Hematopoietic multipotent progenitor cell treated with erythropoietin and hydrocortisone succinate and interleukin-3 and kit ligand, for 8 days (in vitro differentiated cells): ENCODE results near the gene FMN1.

Source experiments
- DNase-seq: peaks from one replicate; pipeline ENCODE4 v3.0.0-alpha.2; 2015

FMN1 gene

GRCh38 chr15:32802286-32802936 lies 392.1 kb downstream of the FMN1 start:
- DNase-seq, result peak; percentile 4

DNA sequence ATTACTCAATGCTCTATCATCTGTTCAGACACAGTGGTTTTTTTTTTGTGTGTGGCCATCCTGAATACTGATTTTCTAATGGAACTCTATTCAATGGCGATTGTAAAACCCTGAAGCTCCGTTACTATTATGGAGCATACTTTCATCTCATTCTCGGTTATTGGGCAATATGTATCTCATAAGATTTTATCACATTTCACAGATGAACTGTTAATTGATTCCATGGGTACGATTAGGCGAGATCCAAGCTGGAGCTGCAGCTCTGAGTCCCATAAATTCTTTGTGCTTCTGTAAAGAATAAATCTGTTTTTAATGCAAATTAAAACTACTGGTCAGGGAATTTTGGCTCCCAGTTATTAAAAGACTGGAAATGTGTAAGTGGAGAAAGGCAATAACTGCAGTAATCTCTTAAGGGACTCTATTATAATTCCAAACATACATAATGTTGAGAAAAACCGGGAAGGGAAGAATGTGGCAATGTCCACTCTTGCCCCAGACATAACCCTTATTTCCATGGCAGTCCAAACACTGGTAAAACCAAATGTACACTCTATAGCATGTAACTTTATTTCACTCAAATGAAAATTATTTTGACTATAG lies 394.5 kb downstream of the FMN1 start:
- no peak for DNase-seq

- DNase-seq, result no peak
These were observed 397.7 kb downstream of the FMN1 start for GRCh38 chr15:32796856-32797255.

DNA sequence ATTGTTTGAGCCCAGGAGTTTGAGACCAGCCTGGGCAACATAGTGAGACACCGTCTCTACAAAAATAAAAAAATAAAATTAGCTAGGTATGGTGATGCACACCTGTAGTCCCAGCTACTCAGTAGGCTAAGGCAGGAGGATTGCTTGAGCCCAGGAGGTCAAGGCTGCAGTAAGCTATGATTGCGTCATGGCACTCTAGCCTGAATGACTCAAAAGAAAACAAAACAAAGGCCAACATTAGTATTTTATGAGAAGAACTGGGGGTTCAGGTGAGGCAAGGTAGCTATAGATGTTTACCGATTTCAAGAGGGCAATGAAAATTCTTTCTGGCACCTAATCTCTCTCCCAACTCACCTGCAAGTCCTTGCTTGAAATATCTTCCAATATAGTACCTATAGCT lies 399.5 kb downstream of the FMN1 start:
- DNase-seq, result no peak

DNA sequence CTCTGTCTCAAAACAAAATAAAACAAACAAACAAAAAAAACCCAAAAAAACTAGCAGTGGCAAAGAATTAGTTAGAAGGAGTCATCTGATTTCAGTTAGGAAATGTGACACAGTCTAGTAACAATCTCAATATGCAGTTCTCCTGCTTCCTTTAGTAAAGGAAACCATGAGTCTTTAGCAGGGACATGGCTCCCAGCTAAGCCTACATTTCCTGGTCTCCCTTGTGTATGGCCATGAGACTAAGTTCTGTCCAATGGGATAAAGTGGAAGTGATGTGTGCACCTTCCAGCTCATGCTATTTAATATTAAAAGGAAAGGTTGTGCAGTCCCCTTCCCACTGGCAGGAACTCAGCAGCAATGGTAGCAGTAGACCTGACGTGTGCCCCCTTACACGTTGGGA lies 402.1 kb downstream of the FMN1 start:
- DNase-seq, result no peak

GRCh38 chr15:32790352-32790999 lies 404.0 kb downstream of the FMN1 start:
- no peak for DNase-seq

GRCh38 chr15:32787949-32788348 lies 406.6 kb downstream of the FMN1 start:
- DNase-seq, result no peak

- DNase-seq, result no peak
These were observed 407.6 kb downstream of the FMN1 start for GRCh38 chr15:32786906-32787305.

GRCh38 chr15:32784581-32784980 lies 409.9 kb downstream of the FMN1 start:
- DNase-seq, result no peak

GRCh38 chr15:32781781-32782180 lies 412.7 kb downstream of the FMN1 start:
- no peak for DNase-seq

GRCh38 chr15:32778391-32779176 lies 415.9 kb downstream of the FMN1 start:
- DNase-seq, result no peak

DNA sequence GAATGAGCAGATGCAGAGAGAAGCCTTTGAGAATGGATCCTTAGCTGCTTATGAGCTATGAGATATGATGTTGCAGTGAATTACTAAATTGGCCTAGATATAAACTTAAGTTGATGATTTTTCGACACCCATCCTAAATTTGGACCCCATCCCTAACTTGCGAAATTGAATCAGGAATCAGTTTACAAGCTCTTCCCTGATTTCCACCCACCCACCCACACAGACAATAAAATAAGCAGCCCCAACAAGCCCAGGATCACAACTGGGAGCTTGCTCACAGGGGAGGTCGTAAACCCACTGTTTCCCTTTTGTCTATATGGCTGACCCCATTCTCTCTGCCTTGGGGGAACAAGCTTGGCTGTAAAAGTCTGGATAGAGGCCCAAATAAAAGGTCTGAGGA lies 419.4 kb downstream of the FMN1 start:
- DNase-seq, result no peak

DNA sequence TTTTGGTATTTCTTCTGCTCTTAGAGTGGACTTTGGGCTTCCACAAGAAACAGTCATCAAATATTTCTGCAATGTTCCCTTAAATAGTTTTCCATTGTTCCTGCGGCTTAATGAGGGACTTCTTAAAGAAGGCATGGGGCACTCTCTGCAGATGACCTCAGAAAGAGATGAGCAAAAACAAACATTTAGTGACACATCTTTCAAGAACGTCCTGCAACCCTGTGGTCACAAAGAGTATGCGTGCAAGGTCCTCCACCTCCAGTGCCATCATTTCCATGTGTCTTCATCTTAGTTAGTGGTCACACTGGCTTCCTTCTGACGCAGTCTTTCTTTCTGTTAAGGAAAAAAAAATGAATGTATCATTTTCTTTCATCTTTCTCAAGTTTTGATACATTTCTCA lies 420.5 kb downstream of the FMN1 start:
- no peak for DNase-seq

DNA sequence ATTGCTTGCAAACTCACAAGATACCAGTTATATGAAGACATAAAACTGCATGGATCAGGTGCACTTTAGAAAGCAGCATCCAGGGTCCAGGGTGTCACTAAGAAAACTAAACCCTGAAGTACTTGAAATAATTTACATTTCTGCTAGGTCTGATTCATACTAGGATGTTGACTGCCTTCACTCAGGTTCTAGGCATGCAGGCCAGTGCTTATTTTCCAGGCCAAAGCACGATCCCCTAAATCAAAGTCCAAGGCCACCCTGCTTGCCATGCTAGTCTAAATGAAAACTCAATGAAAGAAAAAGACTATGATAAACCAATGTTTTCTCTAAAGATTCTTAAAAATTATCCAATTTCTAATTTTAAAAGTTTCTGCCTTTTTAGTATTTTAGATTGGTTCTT lies 427.3 kb downstream of the FMN1 start:
- no peak for DNase-seq

DNA sequence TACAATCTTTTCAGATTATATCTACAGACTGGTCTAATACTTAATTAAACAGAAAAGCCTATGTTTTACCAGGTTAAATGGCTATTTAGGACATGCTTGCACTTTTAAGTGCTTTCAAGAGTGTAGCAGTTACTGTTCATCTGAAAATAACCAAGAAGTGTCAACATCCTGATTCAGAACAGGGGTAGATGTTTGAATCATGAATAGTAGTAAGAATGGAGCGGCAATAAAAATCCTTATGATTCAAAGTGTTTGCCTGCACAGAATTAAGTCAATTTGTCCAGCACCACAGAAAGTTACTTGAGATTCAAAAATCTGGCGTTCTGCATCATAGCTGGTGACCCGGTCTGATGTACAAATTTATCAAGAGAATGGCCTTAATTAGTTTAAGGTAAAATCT lies 428.4 kb downstream of the FMN1 start:
- no peak for DNase-seq

DNA sequence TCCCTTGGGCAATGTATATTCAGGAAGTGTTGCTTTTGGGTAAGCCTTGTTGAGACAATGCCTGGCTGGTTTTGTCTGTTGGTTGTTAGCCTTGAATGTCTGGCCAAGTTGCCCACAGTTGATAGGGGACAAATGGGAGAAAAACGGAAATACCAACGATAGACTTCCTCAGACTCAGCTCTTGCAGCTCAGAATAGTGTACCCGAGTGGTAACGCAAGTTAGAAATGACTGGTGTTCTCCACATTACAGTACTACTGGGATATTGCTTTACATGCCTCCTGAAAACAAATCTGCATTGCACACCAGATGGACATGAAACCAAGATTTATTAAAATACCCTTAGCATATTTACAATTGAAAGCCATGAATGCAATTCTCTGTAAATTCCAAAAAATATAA lies 429.3 kb downstream of the FMN1 start:
- no peak for DNase-seq

DNA sequence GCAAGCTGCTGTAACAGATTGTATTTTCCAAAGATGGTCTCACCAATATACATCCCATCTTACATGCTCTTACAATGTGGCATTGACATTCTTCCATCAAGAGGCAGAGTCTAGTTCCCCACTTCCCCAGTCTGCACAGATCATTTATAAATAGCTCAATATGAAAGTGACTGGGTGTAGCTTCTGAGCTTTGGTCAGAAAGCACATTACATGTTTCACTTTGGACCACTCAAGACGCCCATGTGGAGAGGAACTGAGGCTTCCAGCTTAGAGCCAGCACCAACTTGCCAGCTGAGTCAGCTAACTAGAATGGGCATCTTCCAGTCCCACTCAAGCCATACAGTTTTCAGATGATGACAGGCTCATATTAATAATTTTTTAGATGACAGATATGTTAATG lies 431.2 kb downstream of the FMN1 start:
- DNase-seq, result no peak

DNA sequence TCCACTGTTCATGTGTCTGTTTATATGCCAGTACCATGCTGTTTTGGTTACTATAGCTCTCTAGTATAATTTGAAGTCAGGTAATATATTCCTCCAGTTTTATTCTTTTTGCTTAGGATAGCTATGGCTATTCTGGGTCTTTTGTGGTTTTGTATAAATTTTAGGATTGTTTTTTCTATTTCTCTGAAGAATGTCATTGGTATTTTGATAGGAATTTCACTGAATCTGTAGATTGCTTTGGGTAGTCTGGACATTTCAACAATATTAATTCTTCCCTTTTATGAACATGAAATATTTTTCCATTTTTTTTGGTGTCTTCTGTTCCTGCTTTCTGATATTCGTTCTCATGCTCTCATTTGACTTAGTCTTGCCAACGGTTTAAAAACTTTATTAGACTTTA lies 437.1 kb downstream of the FMN1 start:
- DNase-seq, result no peak

DNA sequence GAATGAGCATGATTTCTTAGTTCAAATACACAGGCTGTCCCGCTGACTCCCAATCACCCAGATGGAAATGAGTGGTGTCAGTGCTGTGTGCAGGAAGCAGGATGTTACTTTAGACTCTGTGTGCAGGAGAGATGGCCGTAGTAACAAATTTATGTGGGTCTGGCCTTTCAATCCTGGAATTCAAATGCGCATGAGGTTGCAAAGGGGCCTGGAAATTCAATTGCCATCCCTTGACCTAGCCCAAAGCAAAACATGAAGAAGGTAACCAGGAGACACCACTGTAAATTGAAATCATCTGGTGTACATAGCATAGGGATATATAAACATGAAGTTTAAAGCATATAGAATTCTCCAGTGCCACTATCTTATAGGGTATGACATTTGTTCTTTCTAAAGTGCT lies 443.5 kb downstream of the FMN1 start:
- no peak for DNase-seq

DNA sequence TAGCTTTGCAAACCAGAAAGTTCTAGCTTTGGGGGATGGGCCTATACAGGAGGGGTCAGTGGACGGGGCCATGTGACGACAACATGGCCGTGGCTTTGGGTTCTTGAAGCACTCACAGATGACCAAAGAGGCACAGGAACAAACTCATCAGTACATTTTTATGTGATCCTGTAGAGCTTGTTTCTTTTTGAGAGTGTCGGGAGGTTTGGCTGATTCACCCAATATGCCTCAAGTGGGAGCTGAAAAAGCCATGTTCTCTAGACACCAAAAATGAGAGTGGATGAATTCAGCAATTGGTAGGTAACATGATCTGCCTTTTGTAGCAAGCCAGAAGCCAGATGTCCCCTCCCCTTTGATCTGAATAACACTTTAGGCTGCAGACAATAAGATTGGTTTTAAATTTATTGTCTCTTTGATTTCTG lies 446.6 kb downstream of the FMN1 start:
- no peak for DNase-seq

- no peak for DNase-seq
These were observed 448.2 kb downstream of the FMN1 start for GRCh38 chr15:32746116-32746857.

GRCh38 chr15:32743411-32744140 lies 450.9 kb downstream of the FMN1 start:
- no peak for DNase-seq
